WTC11 (cell line): ENCODE data around the gene EIF2D. TPM values are rescaled to one million over a fixed set of nuclear protein-coding genes. Genes with fewer than 3 reads are reported as not detected.

ENCODE experiments used
- ATAC-seq: fragments of 200-7000 bp; cut with Tn5 transposase; 2 replicates; pipeline ENCODE4 v1.10.0; 2021; ENCODE audit warnings: mild to moderate bottlenecking, moderate library complexity
- CTCF ChIA-PET: fragments of 300-600 bp; sonication (Branson Sonifier 250); formaldehyde crosslinking; loops from one replicate; lab custom pipeline; 2021; ENCODE audit warnings: antibody characterized with exemption; lab: Charles Lee
- POLR2A ChIA-PET: fragments of 350-600 bp; sonication (Branson Sonifier 250); formaldehyde crosslinking; loops from one replicate; lab custom pipeline; 2021; ENCODE audit warnings: antibody characterized with exemption; lab: Charles Lee
- DNase-seq: peaks from one replicate; pipeline ENCODE4 v3.0.0; 2021; ENCODE audit warnings: low spot score
- H3K27ac Mint-ChIP-seq: 2 replicates; pipeline ENCODE4 v1.8.0; 2021; ENCODE audit warnings: mixed read lengths
- H3K27me3 Mint-ChIP-seq: 2 replicates; pipeline ENCODE4 v1.8.0; 2021; ENCODE audit warnings: low read depth, mild to moderate bottlenecking, moderate library complexity, mixed read lengths
- H3K36me3 Mint-ChIP-seq: 2 replicates; pipeline ENCODE4 v1.8.0; 2021; ENCODE audit warnings: mixed read lengths
- H3K4me1 Mint-ChIP-seq: 2 replicates; pipeline ENCODE4 v1.8.0; 2022; ENCODE audit warnings: mixed read lengths
- H3K4me3 Mint-ChIP-seq: 2 replicates; pipeline ENCODE4 v1.8.0; 2021; ENCODE audit warnings: mild to moderate bottlenecking, moderate library complexity, mixed read lengths
- H3K9me3 Mint-ChIP-seq: 2 replicates; pipeline ENCODE4 v1.8.0; 2021; ENCODE audit warnings: mixed read lengths
- E2F5 ChIP-seq: sonication (generic); formaldehyde crosslinking; IDR thresholded peaks from 2 replicates; pipeline ENCODE4 v1.8.1; 2022; ENCODE audit warnings: mild to moderate bottlenecking, moderate library complexity, missing genetic modification reagents
- ELF4 ChIP-seq: sonication (generic); formaldehyde crosslinking; IDR thresholded peaks from 2 replicates; pipeline ENCODE4 v1.8.1; 2022; ENCODE audit warnings: low read depth, mild to moderate bottlenecking, moderate library complexity, missing genetic modification reagents
- ESRRA ChIP-seq: sonication (generic); formaldehyde crosslinking; IDR thresholded peaks from 2 replicates; pipeline ENCODE4 v1.8.1; 2022; ENCODE audit warnings: mild to moderate bottlenecking, missing genetic modification reagents, borderline replicate concordance
- ETV6 ChIP-seq: sonication (generic); formaldehyde crosslinking; IDR thresholded peaks from 2 replicates; pipeline ENCODE4 v1.8.1; 2022; ENCODE audit warnings: mild to moderate bottlenecking, missing genetic modification reagents
- FOXK1 ChIP-seq: sonication (generic); formaldehyde crosslinking; IDR thresholded peaks from 2 replicates; pipeline ENCODE4 v1.8.0; 2022; ENCODE audit warnings: mild to moderate bottlenecking, moderate library complexity, missing genetic modification reagents
- FOXP1 ChIP-seq: sonication (generic); formaldehyde crosslinking; IDR thresholded peaks from 2 replicates; pipeline ENCODE4 v1.8.0; 2022; ENCODE audit warnings: missing genetic modification reagents, mild to moderate bottlenecking, moderate library complexity, borderline replicate concordance
- IRF2 ChIP-seq: sonication (generic); formaldehyde crosslinking; IDR thresholded peaks from 2 replicates; pipeline ENCODE4 v1.8.0; 2022; ENCODE audit warnings: low read depth, missing genetic modification reagents, borderline replicate concordance
- TP53 ChIP-seq: sonication (generic); formaldehyde crosslinking; IDR thresholded peaks from 2 replicates; pipeline ENCODE4 v1.8.1; 2023; ENCODE audit warnings: mild to moderate bottlenecking, missing genetic modification reagents
- ZNF121 ChIP-seq: sonication (generic); formaldehyde crosslinking; IDR thresholded peaks from 2 replicates; pipeline ENCODE4 v1.8.0; 2023; ENCODE audit warnings: missing genetic modification reagents
- ZNF416 ChIP-seq: fragments of 250-450 bp; sonication (Bioruptor Pico); IDR thresholded peaks from 2 replicates; pipeline ENCODE4 v1.9.0; 2021; ENCODE audit warnings: mild to moderate bottlenecking, inconsistent platforms
- total RNA-seq: library from RNA; stranded (reverse); gene quantifications from 3 replicates; pipeline ENCODE4 v1.2.3, GENCODE V29; 2021
- TF ChIP-seq, protein P1 (sequence below): sonication (generic); formaldehyde crosslinking; IDR thresholded peaks from 2 replicates; pipeline ENCODE4 v1.8.0; 2022; ENCODE audit warnings: missing genetic modification reagents
- TF ChIP-seq, protein P2 (sequence below): sonication (generic); formaldehyde crosslinking; IDR thresholded peaks from 2 replicates; pipeline ENCODE4 v1.8.1; 2022; ENCODE audit warnings: mild to moderate bottlenecking, missing genetic modification reagents, moderate library complexity, borderline replicate concordance
- TF ChIP-seq, protein P3 (sequence below): sonication (generic); formaldehyde crosslinking; conservative IDR thresholded peaks from 2 replicates; pipeline ENCODE4 v1.8.1; 2023; ENCODE audit warnings: mild to moderate bottlenecking, low read depth, missing genetic modification reagents, moderate library complexity

Gene EIF2D
- total RNA-seq, 1 experiment from 2014 or later, result 35.7 TPM

- TF ChIP-seq, protein P1, sequence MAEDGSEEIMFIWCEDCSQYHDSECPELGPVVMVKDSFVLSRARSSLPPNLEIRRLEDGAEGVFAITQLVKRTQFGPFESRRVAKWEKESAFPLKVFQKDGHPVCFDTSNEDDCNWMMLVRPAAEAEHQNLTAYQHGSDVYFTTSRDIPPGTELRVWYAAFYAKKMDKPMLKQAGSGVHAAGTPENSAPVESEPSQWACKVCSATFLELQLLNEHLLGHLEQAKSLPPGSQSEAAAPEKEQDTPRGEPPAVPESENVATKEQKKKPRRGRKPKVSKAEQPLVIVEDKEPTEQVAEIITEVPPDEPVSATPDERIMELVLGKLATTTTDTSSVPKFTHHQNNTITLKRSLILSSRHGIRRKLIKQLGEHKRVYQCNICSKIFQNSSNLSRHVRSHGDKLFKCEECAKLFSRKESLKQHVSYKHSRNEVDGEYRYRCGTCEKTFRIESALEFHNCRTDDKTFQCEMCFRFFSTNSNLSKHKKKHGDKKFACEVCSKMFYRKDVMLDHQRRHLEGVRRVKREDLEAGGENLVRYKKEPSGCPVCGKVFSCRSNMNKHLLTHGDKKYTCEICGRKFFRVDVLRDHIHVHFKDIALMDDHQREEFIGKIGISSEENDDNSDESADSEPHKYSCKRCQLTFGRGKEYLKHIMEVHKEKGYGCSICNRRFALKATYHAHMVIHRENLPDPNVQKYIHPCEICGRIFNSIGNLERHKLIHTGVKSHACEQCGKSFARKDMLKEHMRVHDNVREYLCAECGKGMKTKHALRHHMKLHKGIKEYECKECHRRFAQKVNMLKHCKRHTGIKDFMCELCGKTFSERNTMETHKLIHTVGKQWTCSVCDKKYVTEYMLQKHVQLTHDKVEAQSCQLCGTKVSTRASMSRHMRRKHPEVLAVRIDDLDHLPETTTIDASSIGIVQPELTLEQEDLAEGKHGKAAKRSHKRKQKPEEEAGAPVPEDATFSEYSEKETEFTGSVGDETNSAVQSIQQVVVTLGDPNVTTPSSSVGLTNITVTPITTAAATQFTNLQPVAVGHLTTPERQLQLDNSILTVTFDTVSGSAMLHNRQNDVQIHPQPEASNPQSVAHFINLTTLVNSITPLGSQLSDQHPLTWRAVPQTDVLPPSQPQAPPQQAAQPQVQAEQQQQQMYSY (CRISPR knock-in tag), result no peak
- 0 out of 2 replicates have a peak, but pooled peaks have one; percentile 3 for TF ChIP-seq ZNF121 (CRISPR knock-in tag)
- TF ChIP-seq FOXK1 (CRISPR knock-in tag), result peak; percentile 95
- 0 out of 2 replicates have a peak, but pooled peaks have one; percentile 93 for TF ChIP-seq ETV6 (CRISPR knock-in tag)
- TF ChIP-seq IRF2, result no peak; the same call in 1 of the 2 replicates
- peak; percentile 86; the same call in 1 of the 2 replicates for TF ChIP-seq ZNF416 (CRISPR knock-in tag)
- TF ChIP-seq ESRRA (CRISPR knock-in tag), result 0 out of 2 replicates have a peak, but pooled peaks have one; percentile 72
- TF ChIP-seq, protein P2, sequence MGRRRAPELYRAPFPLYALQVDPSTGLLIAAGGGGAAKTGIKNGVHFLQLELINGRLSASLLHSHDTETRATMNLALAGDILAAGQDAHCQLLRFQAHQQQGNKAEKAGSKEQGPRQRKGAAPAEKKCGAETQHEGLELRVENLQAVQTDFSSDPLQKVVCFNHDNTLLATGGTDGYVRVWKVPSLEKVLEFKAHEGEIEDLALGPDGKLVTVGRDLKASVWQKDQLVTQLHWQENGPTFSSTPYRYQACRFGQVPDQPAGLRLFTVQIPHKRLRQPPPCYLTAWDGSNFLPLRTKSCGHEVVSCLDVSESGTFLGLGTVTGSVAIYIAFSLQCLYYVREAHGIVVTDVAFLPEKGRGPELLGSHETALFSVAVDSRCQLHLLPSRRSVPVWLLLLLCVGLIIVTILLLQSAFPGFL, result no peak
- peak; percentile 65; the same call in 1 of the 2 replicates for TF ChIP-seq E2F5
- TF ChIP-seq, protein P3, sequence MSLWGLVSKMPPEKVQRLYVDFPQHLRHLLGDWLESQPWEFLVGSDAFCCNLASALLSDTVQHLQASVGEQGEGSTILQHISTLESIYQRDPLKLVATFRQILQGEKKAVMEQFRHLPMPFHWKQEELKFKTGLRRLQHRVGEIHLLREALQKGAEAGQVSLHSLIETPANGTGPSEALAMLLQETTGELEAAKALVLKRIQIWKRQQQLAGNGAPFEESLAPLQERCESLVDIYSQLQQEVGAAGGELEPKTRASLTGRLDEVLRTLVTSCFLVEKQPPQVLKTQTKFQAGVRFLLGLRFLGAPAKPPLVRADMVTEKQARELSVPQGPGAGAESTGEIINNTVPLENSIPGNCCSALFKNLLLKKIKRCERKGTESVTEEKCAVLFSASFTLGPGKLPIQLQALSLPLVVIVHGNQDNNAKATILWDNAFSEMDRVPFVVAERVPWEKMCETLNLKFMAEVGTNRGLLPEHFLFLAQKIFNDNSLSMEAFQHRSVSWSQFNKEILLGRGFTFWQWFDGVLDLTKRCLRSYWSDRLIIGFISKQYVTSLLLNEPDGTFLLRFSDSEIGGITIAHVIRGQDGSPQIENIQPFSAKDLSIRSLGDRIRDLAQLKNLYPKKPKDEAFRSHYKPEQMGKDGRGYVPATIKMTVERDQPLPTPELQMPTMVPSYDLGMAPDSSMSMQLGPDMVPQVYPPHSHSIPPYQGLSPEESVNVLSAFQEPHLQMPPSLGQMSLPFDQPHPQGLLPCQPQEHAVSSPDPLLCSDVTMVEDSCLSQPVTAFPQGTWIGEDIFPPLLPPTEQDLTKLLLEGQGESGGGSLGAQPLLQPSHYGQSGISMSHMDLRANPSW (CRISPR knock-in tag), result no peak
Measured at GRCh38 chr1:206612129-206612876, at the start of gene EIF2D (continued).

DNA sequence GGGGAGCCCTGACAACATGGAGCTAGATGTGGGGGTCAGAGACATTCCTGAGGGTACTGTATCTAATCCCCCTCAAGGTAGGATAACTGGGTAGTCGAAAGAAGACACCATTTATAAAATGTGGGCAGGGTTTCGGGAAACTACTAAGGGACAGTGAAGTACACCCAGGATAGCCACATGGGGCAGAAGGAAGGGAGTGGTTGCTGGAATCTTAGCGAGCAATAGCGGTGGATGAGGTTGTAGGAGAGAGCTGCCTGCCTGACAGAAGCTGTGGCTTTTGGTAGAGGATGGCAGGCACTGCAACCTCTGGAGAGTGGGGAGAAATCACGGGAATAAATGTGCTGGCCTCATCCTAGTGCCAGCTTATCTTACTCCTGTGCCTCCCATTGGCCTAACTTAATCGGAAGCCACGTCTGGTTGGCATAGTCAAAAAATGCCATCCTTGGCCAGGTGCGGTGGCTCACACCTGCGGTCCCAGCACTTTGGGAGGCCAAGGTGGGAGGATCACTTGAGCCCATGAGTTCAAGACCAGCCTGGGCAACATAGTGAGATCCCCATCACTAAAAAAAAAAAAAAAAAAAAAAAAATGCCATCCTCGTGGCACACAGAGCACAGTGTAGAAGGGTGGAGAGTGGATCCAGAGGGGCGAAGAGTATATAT, 49.0 kb upstream of the EIF2D start:
- Mint-ChIP-seq H3K27me3 (peaks cover 46% of the 10 kb centered on the region), H3K4me1 (peaks cover 23% of the 10 kb centered on the region), H3K36me3 (no peaks in the 10 kb centered on the region), H3K4me3 (no peak overlapping the region), H3K27ac (no peak overlapping the region), H3K9me3 (no peaks in the 10 kb centered on the region)
- ChIA-PET CTCF (interaction anchor here (0.5 to 20.5 kb wide), 6 partner anchors 15 to 1501 kb away, joined by 3 to 659 read pairs (median 4); partner anchors contain the start of genes DYRK3 and EIF2D), POLR2A (no interaction called here)
- ATAC-seq (no peak), DNase-seq (no peak)
- TF ChIP-seq ZNF121 (CRISPR knock-in tag), result 0 out of 2 replicates have a peak, but pooled peaks have one; percentile 7
- no peak for TF ChIP-seq TP53 (CRISPR knock-in tag)

DNA sequence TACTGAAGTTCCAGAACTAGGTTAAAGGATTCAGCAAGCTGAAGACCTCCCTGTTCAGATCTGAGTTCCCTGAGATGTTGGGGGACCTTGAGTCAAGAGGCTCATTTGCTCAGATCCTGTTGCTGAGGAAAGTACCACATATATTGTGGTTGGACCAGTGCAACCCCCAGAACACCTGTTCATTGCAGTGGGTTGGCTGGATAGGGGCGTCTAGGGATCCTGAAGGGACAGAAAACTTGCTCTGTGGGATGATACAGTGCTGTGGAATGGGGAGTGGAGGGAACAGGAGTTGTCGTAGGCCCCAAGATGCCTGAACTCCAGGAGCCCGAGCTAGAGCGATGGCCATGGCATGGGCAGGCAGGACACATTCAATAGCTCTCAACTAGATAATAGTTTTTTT, 47.9 kb upstream of the EIF2D start:
- Mint-ChIP-seq H3K27ac (no peak overlapping the region), H3K4me1 (peaks cover 23% of the 10 kb centered on the region), H3K36me3 (no peaks in the 10 kb centered on the region), H3K4me3 (no peak overlapping the region), H3K9me3 (no peaks in the 10 kb centered on the region), H3K27me3 (peaks cover 46% of the 10 kb centered on the region)
- no peak for ATAC-seq
- POLR2A ChIA-PET, result no interaction called here
- DNase-seq, result no peak
- CTCF ChIA-PET, result interaction anchor here (1.0 to 20.5 kb wide), 7 partner anchors 11 to 322 kb away, joined by 4 to 659 read pairs (median 14); partner anchors contain the start of genes DYRK3 and EIF2D
- TF ChIP-seq TP53 (CRISPR knock-in tag) (no peak), ELF4 (CRISPR knock-in tag) (no peak), FOXP1 (CRISPR knock-in tag) (no peak)
- TF ChIP-seq, protein P1 (CRISPR knock-in tag), result no peak
- TF ChIP-seq, protein P2, result no peak
